GM21737 (cell line): ENCODE data around the gene FIBCD1.
"Not testable (repeated sequence)": the region's sequence is repeated elsewhere in the genome, so short reads cannot be mapped to it uniquely, and the experiment has no call there.

Experiments
- ATAC-seq: cut with Tn5 transposase; IDR thresholded peaks from one replicate; pipeline ENCODE4 v1.9.1; 2021; ENCODE audit warnings: mild to moderate bottlenecking, moderate library complexity; ENCODE audit not compliant: unreplicated experiment

FIBCD1 gene

DNA sequence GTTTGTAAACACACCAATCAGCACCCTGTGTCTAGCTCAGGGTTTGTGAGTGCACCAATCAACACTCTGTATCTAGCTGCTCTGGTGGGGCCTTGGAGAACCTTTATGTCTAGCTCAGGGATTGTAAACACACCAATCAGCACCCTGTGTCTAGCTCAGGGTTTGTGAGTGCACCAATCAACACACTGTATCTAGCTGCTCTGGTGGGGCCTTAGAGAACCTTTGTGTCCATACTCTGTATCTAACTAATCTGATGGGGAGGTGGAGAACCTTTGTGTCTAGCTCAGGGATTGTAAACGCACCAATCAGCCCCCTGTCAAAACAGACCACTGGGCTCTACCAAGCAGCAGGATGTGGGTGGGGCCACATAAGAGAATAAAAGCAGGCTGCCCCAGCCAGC is 28.4 kb downstream of the FIBCD1 start:
- ATAC-seq: not testable (repeated sequence)

DNA sequence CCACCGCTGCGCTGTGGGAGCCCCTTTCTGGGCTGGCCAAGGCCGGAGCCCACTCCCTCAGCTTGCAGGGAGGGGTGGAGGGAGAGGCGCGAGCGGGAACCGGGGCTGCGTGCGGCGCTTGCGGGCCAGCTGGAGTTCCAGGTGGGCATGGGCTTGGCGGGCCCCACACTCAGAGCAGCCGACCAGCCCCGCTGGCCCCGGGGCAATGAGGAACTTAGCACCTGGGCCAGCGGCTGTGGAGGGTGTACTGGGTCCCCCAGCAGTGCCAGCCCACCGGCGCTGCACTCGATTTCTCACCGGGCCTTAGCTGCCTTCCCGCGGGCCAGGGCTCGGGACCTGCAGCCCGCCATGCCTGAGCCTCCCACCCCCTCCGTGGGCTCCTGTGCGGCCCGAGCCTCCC is 29.0 kb downstream of the FIBCD1 start:
- not testable (repeated sequence) for ATAC-seq

DNA sequence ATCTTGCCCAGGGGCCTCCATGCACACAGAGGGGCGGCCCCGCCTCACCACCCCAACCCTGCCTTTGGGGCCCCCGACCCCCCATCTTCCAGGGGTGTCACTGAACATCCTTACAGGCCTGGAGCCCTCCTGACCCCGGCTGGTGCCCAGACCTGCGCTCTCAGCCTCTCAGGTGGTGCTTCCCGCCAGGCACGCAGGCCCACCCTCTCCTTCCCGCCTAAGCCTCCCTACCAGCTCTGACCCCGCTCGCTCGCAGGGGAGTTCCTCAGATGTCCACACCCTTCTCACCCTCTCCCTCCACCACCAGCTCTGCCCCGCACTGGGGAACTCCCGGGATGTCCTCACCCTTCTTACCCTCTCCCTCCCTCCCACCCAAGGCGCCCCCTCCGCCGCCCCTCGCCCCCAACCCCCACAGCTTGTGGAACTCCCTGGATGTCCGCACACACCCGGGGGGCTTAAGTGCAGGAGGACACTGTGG is 30.1 kb downstream of the FIBCD1 start:
- ATAC-seq: no peak

DNA sequence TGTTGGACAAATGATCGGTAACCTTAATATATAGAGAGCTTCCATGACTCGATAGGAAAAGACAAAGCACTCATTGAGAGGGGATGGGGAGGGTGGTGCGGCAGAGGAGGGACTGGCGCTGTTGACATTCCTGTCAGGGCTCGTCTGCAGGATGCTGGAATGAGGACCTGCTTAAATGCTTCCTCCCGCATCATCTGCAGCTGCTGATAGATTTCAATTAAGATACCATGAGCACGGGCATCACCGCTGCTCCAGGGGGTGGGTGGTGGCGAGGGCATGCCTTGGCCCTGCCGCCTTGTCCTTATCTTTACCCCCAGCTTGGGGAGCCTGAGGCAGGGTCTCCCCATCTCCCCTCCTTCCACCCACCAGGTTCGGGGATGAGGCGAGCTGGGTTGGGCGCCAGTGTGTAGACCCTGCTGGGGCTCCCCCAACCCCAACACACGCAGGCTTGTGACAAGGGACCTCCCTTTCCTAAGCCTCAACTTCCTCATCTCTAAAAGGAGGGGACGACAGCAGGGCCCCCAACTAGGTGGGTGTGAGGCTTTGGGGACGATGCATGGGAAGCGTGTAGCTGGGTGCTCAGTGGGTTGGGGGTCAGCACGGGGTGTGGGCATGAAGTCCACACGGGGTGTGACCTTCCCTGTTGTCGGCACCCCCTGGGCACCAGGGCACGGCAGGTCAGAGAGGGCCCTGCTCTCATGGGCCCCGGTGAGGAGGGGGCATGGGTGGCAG is 30.7 kb downstream of the FIBCD1 start:
- no peak for ATAC-seq

DNA sequence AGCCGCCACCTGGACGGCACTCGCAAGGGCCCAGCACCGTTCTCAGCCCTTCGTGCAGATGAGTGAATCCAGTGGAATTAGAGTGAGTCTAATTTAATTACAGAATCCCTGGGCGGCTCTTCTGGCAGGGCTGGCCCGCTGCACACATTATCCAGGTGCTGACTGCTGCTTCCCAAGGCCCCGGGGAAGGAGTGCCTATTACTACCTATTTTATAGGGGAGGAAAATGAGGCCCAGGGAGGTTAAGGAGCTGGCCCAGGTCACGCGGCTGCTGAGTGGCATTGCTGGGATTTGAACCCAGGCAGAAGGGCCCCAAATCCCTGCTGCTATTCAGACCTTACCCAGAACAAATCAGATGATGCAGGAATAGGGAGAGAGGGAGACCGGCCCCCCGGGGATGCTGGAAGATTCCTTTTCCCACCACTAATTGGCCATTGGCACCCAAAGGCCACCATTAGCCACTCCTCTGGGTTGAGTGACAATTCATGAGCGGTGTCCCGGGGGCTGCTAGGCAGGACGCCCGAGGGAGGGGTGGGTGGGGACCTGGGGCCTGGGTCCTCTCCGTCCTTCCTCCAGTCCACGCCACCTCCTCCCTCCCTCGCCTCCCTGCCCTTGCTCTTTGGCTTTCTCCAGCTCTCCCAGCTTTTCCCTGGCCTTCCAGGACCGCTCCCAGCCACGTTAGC is 32.2 kb downstream of the FIBCD1 start:
- no peak for ATAC-seq

DNA sequence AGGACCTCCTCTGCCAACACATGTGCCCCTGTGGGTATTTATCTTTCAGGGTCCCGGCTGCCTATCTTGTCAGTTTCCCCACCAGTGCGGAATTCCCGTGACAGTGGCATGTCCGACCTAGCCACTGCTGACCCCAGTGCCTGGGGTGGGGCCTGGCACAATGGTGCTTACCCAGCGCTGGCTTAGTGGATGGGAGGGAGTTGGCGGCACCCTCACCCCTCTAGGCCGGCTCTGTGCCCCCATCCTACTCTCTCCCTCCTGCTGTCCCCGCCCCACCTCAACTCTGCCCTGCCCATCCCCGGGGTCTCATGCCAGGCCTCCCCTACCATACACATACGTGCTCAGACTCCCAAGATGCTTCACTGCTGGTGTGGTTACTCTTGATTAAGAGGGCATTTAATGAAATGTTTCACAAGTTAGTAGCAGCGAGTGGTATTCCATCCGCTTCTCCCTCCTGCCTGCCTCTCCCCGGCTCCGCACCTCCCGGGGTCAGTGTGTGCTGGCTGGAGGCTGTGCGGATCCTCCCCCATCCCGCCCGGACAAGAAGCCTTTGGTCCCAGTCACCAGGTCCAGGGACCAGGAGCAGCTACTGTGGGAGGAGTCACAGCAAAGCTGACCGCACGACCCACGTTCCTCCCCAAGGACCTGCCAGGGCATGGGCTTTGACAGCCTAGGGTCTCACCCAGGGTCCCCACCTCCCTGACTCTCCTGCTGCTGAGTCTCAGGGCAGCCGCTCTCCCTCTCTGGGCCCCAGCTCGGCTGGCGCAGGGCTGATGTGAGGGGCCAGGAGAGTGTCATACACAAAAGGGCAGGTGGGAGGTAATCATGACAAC is 32.9 kb downstream of the FIBCD1 start:
- no peak for ATAC-seq

DNA sequence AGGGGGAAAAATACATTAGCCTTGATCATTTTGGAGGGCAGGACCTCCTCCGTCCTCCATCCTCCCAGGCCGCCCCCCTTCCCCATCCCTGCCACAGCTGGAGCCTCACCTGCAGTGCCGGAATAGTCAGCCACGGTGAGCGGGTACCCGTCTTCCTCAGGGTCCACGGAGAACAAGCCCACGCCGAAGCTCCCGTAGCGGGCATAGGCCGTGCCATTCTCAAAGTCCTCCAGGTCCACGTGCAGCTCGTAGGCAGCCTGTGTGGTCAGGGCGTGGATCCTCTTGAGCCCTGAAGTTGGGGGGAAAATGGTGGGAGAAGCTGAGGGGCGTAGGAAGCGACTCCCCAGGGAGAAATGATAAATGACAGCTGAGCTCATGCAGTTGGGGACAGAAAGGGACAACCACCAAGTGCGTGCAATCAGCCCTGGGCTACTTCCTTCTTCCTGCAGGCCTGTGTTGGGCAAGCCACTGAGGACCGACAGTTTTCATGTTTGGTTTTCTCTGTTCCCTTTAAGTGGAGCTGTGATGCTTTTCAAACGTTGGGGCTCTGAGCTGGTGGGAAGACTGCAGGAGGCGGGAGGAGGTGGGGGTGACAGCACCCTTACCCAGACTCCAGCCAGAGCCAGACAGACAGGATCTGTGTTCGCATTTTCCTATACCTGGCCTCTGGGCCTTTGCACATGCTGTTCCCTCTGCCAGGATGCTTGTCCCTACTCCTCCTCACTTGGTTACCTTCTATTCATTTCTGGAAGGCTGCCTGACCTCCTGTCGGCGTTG is 33.7 kb downstream of the FIBCD1 start:
- ATAC-seq: no peak

DNA sequence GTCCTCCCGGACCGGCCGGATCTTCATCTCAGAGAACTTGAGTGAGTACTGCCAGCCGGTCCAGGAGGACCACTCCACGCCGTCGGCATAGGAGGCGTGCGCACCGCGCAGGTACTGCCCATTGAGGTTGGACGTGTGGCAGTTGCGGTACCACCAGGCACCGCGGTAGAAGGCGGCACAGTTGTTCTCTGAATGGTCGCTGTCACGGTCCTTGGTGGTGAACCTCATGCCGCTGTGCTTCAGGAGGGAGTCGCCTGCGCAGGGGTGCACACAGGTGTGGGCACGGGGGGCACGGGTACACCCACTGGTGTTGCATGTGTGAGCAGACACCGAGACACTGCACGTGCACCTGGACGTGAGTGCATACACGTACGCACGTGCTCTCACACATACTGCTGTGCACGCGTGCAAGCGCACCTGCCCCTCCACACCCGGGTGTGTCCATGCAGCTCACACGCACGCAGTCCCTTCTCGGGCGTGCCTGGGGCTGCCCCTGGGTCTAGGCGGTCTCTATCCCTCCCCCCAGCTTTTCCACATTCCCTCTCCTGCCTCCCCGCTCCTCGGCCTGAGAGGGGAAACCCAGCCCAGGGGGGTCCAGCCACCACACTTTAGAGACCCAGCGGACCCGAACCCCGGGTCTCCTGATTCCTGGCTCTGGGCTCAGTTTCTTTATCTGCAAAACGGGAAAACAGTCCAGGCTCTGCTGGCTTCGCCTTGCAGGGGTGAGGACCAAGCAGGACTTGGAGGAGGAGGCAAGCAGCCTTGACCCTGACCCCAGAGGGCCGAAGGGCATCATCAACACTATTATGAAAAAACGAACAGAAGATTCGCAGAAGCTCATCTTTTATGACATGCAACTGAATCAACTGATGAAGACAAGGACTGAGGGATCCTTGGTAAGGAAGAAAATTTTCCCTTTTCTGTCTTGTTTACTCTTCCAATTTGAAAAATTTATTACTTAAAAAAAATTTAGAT is 34.7 kb downstream of the FIBCD1 start:
- ATAC-seq: no peak

DNA sequence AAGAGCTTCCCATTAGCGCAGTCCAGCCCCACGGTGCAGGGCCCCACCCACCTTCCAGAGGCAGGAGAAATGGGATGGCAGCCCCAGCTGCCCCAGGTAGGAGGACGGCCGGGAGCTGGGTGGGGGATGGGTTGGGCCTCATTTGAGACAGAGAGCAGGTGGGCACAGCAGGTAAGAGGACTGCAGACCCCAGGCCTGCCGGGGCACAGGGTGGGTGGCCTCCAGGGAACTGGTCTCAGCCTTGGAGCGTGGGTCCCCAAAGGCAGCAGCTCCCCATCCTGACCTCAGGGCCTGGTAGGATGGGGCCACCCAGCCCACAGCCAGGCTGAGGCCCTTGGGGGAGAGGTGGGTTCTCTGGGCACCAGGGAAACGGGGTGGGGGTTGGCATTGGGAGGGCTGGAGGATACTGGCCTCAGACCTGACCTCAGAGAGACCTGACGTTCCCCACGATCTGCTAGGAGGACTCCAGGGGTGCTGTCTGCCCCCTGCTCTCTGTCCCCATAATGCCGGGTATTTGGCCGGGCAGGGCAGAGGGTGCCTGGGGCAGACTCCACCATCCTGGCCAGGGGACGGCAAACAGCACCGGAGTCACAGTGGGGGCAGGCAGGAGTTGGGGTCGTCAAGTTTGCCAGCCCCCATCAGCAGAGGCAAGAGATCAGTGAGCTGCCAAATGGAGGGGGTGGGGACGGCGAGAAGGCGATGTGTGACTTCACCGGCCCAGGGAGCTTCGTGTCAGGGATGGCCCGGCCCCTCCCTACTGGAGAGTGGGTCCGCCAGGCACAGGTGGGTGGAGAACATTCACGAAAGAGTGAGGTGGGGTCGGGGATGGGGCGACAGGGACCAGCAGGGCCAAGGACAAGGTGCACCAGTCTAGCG is 35.6 kb downstream of the FIBCD1 start:
- no peak for ATAC-seq

DNA sequence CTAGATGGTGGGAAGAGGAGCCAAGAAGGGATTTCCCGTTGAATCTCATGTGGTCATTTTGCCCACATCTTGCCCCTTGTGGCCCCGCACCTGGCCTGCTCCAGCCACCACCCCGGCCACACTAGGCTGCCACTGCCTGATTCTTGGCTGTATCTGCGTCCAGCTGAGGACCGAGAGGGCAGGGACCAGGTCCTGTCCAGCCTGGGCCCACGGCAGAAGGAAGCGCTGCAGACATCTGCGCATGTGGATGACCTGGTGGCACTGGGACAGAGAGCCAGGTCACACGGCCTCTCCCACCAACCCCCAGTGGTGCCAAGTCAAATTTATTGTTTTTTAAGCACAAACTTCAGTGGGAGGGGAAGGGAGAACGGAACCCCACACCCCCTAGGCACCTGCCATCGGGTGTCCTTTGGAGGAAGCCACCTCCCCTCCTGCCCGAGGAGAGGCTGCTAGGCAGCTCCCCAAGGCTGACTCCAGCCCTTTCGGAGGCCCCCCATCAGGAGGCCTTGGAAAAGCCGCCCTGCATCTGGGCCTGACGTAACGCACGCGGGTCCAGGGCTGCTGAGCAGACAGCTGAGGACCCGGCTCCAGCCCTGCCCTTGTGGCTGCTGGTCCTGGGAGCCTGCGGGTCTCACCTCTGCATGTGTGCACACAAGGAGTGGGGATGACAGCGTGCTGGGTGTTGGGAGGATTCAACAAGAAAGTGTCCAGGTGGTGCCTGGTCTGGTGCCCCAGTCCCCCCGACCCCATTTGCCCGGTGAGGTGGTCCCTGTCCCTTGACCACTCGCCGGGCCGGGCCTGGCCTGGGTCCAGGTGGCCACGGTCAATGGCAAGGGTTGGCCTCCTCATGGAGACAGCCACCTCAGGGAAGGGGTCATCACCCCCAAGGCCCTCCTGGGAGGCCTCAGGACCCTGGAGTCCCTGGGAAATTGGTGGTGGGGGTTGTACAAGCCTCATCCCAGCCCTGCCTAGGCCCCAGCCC is 36.6 kb downstream of the FIBCD1 start:
- ATAC-seq: no peak

DNA sequence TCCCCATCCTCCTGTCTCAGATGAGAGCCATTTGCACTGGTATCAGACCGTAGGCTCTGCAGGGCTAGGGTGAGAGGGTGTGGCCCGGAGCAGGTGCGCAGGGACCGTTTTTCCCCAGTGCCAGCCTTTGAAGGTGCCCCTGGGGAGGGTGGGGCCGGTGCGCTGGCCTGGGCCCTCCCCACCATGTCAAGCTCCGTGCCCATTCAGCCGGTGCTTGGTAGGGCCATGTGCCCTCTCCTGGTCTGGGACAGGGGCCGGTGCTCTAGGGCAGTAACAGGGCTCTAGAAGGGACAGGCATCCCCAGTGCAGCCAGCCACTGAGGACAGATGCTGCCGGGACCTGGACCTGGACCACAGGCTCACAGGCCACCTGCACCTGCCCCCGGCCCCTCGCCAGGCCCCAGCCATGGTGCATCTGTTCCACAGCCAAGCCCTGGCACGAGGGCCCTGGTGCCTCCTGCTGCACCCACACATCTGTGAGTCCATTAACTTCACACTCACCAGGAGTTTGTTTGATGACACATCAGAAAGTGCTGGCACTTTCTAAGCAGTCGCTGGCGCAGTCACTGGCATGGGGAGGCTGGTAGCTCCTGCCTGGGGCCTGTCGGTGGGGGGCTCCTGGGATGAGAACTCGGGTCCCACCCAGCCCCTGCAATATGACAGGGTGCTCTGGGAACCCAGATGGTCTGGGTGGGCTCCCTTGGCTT is 37.4 kb downstream of the FIBCD1 start:
- ATAC-seq: no peak

DNA sequence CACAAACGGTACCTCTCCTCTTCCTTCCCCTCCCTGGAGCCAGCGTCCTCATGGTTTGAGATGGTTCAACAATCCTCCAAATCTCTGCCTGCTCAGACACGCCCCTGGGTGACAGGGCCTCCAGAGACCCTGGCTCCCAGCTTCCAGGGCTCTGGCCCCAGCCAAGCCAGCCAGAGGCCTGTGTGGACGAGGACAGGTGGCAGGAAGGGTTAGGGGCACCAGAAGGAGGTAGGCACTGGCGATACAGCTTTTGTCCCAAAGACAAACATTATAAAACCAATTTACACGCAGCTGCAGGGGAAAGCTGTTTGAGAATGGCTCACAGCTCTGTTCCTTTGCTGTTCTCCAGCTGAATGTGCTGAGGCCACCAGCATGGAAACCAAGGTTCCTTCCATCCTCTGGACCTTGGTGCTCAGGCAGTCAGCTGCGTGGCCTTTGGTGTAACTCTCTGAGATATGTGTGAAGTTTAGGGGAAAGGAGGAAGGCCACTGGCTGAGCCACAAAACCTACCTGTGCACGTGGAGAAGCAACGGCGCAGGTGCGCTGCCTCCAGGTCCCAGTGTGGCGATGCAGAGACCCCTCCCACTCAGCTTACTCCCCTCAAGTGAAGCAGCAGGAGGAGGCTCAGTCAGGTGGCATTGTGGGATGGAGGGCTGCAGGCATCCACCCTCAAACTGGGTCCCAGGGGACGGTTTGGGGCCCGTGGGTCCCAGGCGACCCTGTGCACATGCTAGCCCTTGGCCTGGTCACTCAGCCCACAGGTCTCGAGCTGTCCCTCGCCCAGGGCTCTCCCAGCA is 38.1 kb downstream of the FIBCD1 start:
- ATAC-seq: no peak

DNA sequence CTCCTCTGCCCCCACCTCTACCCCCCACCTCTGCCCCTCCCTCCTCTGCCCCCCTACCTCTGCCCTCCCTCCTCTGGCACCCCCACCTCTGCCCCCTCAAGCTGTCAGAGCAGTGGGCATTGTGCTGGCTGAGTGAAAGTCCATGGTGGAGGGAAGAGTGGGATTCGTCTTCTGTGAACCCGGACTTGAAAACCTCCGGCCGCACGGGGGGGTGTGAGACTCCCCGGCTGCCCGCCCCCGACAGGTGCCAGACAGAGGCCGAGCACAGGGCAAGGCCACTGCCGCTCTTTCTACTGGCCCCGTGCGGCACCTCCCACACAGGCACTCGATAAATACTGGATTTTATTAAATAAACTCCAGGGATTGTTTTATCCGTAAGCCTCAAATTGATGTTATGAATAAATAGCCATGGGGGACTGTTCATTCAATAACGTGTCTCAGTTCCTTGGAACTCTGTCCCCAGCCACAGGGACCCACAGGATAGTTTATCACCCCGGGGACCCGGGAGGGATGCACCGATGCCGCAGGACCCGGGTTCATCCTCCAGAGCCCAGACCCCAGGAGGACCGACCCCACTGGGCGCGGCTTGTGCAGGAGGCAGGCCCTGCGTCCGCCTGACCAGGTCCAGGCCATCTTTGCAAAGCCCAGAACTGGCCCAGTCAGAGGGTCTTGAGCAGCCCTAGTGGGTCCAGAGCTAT is 39.8 kb downstream of the FIBCD1 start:
- ATAC-seq: no peak

DNA sequence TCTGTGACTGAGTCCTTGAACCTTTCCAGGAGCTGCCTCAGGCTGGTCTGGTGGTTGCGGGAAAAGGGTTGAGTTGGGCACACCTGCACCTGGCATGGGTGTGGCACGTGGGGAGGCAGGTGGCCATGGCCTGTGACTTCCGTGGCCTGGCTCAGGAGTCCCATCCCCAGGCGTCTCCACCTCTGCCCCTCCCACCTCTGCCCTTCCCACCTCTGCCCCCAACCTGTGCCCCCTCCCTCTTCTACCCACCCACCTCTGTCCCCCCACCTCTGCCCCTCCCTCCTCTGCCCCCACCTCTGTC is 40.5 kb downstream of the FIBCD1 start:
- ATAC-seq: no peak

DNA sequence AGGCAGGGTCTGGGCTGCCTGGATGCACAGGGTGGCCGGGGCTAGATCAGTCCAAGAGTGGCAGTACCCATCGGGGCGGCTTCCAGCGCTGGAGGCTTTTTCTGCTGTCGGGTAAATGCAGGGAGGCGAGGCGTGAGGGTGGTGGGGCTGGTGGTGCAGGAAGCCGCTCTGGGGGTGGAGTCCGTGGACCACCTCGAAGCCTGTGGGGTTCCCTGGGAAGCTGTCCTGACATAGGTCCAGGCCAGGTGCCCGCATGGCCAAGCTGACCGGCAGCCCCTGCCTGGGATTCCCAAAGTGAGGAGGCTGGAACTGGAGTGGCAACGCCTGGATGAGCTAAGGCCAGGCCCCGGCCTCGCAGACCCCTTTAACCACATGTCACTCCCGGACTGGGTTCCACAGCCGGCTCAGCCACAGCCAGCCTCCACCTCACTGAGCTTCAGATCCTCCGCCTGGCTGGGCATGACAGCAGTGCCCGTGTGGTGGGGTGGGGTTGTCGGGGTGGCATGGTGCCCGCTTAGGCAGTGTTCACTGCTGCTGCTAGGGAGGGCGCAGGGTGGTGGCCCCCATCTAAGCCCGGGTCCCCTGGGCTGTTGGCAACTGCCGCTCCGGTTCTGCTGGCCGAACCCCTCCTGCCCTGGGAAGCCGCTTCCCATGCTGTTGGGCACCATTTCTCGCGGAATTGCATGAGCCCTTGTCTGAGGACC is 41.0 kb downstream of the FIBCD1 start:
- ATAC-seq: no peak
